Activated CD4-positive, CD25-positive, alpha-beta regulatory T cell treated with anti-CD3 and anti-CD28 coated beads, Interleukin-2, amount 50 U/mL, for 72 hours (primary cell): ENCODE measurements around the gene GSK3B.
A peak's percentile ranks its signal among the peaks of the same experiment; 100 is the strongest.

Experiments
- DNase-seq: peaks from one replicate; pipeline ENCODE4 v3.0.0; 2021

GSK3B gene

GRCh38 chr3:120093911-120094775 lies at the start of gene GSK3B:
Gene GSK3B (minus strand): TSS chr3:120094447. CDS start chr3:120093434, 1,013 bp downstream.
- DNase-seq, result peak; percentile 99

DNA sequence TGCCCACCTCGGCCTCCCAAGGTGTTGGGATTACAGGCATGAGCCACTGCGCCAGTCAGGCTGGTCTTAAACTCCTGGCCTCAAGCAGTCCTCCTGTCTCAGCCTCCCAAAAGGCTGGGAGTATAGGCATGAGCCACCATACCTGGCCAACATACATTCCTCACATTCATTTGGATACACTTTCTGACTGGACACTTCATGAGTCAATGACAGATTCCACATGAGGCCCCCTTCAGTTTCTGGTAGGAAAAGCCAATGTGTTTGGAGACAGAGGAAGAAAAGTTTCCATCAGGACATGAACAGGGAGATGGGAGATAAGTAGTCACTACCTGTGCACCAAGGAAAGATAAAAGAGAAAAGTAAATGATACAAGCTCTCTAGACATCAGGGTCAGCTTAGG lies 49.4 kb upstream of the GSK3B start:
- no peak for DNase-seq

DNA sequence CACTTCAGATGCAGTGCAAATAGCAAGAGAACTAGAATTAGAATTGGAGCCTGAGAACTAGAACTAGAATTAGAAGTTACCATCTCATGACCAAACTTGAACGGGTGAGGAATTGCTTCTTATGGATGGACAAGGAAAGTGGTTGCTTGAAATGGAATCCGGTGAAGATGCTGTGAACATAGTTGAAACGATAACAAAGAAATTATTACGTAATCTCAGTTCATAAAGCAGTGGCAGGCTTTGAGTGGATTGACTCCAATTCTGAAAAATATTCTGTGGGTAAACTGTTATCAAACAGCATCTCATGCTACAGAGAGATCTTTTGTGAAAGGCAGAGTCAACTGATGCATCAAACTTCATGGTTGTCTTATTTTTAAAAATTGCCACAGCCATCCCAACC lies 48.0 kb upstream of the GSK3B start:
- no peak for DNase-seq

DNA sequence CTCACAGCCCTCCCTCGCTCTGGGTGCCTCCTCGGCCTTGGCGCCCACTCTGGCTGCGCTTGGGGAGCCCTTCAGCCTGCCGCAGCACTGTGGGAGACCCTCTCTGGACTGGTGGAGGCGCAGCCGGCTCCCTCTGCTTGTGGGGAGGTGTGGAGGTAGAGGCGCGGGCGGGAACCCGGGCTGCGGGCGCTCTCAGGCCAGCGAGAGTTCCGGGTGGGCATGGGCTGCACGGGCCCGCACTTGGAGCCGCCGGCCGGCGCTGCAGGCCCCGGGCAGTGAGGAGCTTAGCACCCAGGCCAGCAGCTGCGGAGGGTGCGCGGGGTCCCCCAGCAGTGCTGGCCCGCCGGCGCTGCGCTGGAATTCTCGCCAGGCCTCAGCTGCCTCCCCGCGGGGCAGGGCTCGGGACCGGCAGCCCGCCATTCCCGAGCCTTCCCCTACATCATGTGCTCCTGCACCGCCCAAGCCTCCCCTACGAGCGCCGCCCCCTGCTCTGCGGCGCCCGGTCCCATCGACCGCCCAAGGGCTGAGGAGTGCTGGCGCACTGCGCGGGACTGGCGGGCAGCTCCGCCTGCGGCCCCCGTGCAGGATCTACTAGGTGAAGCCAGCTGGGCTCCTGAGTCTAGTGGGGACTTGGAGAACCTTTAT lies 46.0 kb upstream of the GSK3B start:
- no peak for DNase-seq

GRCh38 chr3:120139140-120139539 lies 44.9 kb upstream of the GSK3B start:
- no peak for DNase-seq

- DNase-seq, result no peak
Observed at GRCh38 chr3:120137548-120137947, 43.3 kb upstream of the GSK3B start.

GRCh38 chr3:120130656-120131055 lies 36.4 kb upstream of the GSK3B start:
- DNase-seq, result no peak

DNA sequence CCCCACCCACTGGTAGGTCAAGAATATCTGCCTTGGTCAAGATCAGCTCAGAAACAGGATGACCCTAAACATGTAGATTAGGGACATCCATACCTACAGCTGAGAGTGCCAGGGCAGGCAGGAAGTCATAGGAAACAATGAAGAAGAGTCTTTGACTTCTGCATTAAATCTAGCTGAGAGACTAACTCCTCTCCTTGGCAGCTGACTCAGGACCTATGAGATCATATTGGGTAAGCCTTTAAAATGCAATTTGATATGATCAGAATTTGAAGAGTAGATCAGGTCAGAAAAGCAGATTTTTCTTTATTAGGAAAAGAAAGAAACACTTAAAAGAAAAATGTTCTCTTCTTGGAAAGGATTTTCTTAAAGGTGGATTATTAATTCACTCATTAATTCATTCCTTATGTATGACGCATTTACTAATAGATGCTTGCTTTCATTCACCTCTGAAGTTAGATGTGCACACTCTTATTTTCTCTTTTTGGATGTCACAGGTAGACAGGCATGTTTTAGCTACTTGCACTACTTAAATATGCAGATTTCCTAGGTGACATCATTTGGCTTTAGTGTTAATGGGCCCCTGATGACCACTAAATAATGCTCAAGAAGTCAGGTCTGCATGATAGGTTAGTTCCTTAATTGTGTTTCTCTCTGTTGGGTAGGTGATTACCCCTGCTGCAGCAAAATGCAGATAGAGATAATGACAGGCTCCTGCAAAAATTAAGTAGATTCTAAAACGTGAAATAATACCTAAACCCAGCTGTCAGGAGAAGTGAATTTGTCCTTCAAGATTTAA lies 35.7 kb upstream of the GSK3B start:
- no peak for DNase-seq

- DNase-seq, result no peak
Observed at GRCh38 chr3:120129051-120129450, 34.8 kb upstream of the GSK3B start.

- no peak for DNase-seq
Observed at GRCh38 chr3:120125992-120126391, 31.7 kb upstream of the GSK3B start.

- no peak for DNase-seq
Observed at GRCh38 chr3:120119846-120120510, 25.7 kb upstream of the GSK3B start.

- DNase-seq, result no peak
Observed at GRCh38 chr3:120114981-120115380, 20.7 kb upstream of the GSK3B start.

DNA sequence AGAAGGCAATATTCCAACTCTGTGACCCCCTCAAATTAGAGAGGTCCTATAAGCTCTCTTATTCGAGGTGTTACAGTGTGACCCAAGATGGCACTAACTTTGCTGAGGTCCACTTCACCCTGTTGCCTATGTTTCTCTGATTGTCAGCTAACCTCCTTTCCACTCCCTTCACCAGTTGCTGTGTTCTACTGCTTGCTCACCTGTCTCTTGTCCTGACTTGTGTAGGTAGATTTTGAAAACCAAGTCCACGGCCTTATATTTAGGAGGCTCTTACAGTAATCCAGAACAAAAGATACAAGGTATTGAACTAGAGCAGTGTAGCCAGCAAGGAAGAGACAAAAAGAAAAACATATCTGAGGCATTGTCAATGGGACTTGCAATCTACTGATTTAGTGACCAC lies 20.1 kb upstream of the GSK3B start:
- DNase-seq, result no peak

DNA sequence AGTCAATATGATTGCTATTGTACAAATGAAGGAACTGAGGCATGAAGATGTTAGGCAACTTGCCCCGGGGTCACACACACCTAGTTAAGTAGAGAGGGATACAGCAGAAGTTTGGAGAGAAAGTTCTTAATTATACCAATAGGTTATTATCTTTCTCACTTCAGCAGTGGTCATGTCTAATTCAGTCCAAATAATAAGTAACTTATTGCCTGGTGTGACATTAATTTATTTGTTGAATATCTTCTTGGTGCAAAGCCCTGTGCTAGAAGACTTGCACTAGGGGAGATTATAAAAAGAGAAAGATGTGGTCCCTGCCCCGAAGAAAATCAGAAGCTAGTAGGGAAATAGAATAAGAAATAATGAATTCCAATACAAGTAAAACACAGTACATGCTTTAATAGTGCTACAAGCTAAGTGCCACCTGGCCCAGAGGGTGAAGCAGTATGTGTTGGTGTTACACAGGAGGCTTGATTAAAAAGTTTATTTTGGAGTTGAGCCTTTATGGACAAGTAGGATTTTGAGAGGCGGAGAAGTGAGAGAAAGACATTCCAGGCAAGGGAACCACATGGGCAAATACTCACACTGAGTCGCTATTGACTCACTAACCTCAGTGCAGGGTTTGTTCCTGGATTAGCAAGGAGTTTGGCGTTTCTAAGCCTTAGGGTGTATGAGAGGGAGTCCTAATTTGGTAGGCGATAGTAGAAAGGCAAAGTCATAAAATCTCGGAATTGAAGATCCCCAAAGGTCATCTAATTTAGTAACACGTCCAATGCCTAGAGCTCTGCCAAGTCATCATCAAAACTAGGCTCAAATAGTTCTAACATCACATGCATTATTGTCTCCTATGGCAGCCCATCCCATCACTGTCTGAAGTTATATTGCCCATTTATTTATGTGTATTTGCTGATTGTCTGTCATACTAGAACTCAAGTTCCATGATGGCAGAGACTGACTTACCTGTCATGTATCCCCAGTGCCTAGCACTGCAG lies 19.2 kb upstream of the GSK3B start:
- no peak for DNase-seq

GRCh38 chr3:120111898-120112297 lies 17.7 kb upstream of the GSK3B start:
- no peak for DNase-seq

DNA sequence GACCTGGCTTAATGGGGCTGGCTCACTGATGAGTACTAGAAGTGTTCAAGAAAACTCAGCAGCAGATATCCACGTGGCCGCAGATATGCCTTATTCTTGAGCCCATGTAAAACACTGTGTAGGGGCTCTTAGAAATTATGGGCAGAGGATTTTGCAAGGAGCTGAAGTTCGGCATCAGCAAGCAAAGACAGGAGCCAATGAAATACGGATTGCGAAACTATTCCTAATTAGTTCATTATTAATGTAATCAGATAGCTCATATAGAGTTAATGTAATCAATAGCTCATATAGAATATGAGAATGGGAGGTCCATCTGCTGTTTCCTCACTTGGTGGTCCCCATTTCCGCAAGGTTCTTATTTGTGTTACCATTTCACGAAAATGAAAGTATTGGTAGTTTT lies 9.0 kb upstream of the GSK3B start:
- DNase-seq, result no peak

- DNase-seq, result no peak
Observed at GRCh38 chr3:120102674-120103073, 8.4 kb upstream of the GSK3B start.

DNA sequence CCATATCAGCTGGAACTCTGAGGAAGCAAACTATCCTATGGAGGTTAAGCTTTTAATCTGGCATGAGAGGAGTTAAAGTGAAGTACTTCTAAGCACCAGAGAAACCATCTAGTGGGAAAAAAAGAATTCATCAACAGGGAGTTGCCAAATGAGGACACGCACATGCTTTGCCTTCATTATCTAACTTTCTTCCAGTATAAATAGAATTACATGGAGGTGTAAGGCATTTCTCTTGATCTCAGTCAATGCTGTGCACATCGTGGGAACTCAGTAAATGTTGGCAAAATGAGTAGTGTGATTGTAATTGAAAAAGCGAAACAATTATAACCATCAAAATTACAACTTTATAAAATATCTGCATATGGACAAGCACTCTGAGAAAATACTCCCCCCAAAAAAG lies 8.0 kb upstream of the GSK3B start:
- no peak for DNase-seq

GRCh38 chr3:120101624-120102023 lies 7.4 kb upstream of the GSK3B start:
- no peak for DNase-seq

- DNase-seq, result no peak
Observed at GRCh38 chr3:120100711-120101110, 6.5 kb upstream of the GSK3B start.

- DNase-seq, result no peak
Observed at GRCh38 chr3:120098710-120099109, 4.5 kb upstream of the GSK3B start.

GRCh38 chr3:120095979-120096426 lies 1.8 kb upstream of the GSK3B start:
- DNase-seq, result no peak
